Sigmoid colon (tissue), 4 donors: Measurements from ENCODE around the gene SMAP2.

Experiments
- CTCF ChIP-seq, 4 experiments: fragments of 450-650 bp in 3 of 4; fragments of 200-600 bp in 1 of 4; IDR thresholded peaks; one replicate each; pipeline ENCODE4 v1.5.1; 2016 to 2019; ENCODE audit warnings: antibody characterized with exemption in 4 of 4, mild to moderate bottlenecking in 3 of 4, moderate library complexity in 2 of 4
- EP300 ChIP-seq, 4 donors: sonication (generic); formaldehyde crosslinking; IDR thresholded peaks; one replicate each; pipeline ENCODE4 v1.6.1; 2017; ENCODE audit warnings: antibody characterized with exemption in 4 of 4
- POLR2A ChIP-seq, 2 donors: fragments of 450-650 bp; IDR thresholded peaks; one replicate each; pipeline ENCODE4 v1.6.1; 2016; ENCODE audit warnings: antibody characterized with exemption in 2 of 2, mild to moderate bottlenecking in 2 of 2, moderate library complexity in 2 of 2
- POLR2AphosphoS5 ChIP-seq, 4 donors: sonication (generic); formaldehyde crosslinking; IDR thresholded peaks; one replicate each; pipeline ENCODE4 v1.6.1; 2017; ENCODE audit warnings: antibody characterized with exemption in 4 of 4

GRCh38 chr1:40380817-40381216, 7.3 kb downstream of the SMAP2 start:
- TF ChIP-seq CTCF (IDR thresholded peaks at IDR 0.05) (no peak), POLR2AphosphoS5 (IDR thresholded peaks at IDR 0.05) (no peak), POLR2A (IDR thresholded peaks at IDR 0.05) (no peak), EP300 (IDR thresholded peaks at IDR 0.05) (no peak)
